T47D (cell line): ENCODE results near the gene SUSD4.

Experiments
- DNase-seq, 2 experiments: peaks; one replicate each; pipeline versions ENCODE4 v3.0.0 to v3.0.0-alpha.2; 2011 to 2012; ENCODE audit warnings: low read depth in 1 of 2, low spot score in 1 of 2
- JUND ChIP-seq: IDR thresholded peaks from 2 replicates; pipeline ENCODE4 v1.6.1; 2012; ENCODE audit warnings: low read depth
- in situ Hi-C: cut with HindIII; loops from 2 replicates; pipeline ENCODE4 v1.10.0; 2016; ENCODE audit warnings: low sequenced_read_pairs, low pct_unique_long_range_greater_than_20kb

SUSD4 gene

DNA sequence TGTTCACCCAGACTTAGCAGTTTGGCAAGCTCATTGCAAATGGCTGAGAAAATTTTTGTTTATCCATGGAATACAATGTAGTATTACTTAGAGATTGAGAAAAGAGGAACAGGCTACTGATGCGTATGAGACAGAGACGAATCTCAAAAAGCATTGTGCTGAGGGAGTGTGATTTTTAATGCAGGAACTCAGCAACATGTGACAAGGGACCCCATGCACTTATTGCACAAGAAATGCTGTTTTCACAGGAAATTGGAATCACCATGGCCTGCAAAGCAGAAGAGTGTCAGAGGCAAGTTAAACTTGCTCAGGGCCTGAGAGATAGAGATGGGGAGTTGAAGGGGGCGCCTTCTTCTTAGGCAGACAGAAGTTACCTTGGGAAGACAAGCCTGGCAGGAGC is 188.3 kb downstream of the SUSD4 start:
- in situ Hi-C loops: no loop called here
- no peak for DNase-seq
- no peak for TF ChIP-seq JUND

DNA sequence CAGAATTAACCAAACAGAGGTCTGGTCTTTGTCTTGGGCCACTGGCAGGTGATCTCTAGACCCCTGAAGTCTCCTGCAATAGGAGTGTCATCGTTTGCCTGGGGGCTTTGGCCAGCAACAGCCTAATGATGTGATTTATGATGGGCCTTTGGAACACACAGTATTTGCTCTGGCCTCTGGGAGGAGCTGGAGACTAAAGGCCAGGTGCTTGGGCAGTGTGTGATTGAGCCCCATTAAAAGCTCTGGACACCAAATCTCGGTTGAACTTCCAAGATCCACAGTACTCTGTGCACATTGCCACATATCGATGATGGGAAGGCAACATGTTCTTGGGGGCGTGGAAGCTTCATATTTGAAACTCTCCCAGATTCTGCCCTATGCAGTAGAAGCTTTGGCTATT is 188.9 kb downstream of the SUSD4 start:
- TF ChIP-seq JUND: no peak
- in situ Hi-C loops: no loop called here
- peak; percentile 24 to 72 for DNase-seq
